Fibroblast of mammary gland (primary cell): ENCODE results near the gene ZSCAN29.
A peak's percentile ranks its signal among the peaks of the same experiment; 100 is the strongest.

Source experiments
- DNase-seq: peaks from one replicate; pipeline ENCODE4 v3.0.0-alpha.2; 2010; ENCODE audit warnings: low read depth
- H3K4me3 ChIP-seq: 2 replicates; pipeline ENCODE4 v1.5.1; 2011; ENCODE audit warnings: low read depth, mild to moderate bottlenecking, low read length, moderate library complexity; ENCODE audit not compliant: control insufficient read depth
- CTCF ChIP-seq: conservative IDR thresholded peaks from 2 replicates; pipeline ENCODE4 v1.5.1; 2011; ENCODE audit warnings: low read depth, low read length, inconsistent platforms; ENCODE audit not compliant: control insufficient read depth, insufficient read depth

Gene ZSCAN29

GRCh38 chr15:43370975-43371974, at the start of gene ZSCAN29, which contains the start of gene TUBGCP4:
Gene ZSCAN29 (minus strand): TSS chr15:43371043. CDS start chr15:43369913, 1,130 bp downstream.
Gene TUBGCP4 (plus strand): TSS chr15:43371101. CDS start chr15:43371355, 254 bp downstream.
- H3K4me3 ChIP-seq: peak within 1 kb of the TSS; percentile 87
- peak; percentile 65 for DNase-seq
- TF ChIP-seq CTCF: no peak

GRCh38 chr15:43420435-43420834, 49.6 kb upstream of the ZSCAN29 start:
- no peak for TF ChIP-seq CTCF
- DNase-seq: no peak
- H3K4me3 ChIP-seq: no peak overlapping the region

- H3K4me3 ChIP-seq: no peak overlapping the region
- TF ChIP-seq CTCF: no peak
- DNase-seq: no peak
Observed at GRCh38 chr15:43414196-43414595, 43.4 kb upstream of the ZSCAN29 start.

GRCh38 chr15:43412096-43412495, 41.3 kb upstream of the ZSCAN29 start:
- no peak for TF ChIP-seq CTCF
- H3K4me3 ChIP-seq: no peak overlapping the region
- DNase-seq: no peak

- DNase-seq: peak; percentile 10
- TF ChIP-seq CTCF: no peak
- H3K4me3 ChIP-seq: no peak overlapping the region
Observed at GRCh38 chr15:43410572-43411214, 39.9 kb upstream of the ZSCAN29 start.

GRCh38 chr15:43408789-43409188, 37.9 kb upstream of the ZSCAN29 start:
- no peak for DNase-seq
- H3K4me3 ChIP-seq: no peak overlapping the region
- no peak for TF ChIP-seq CTCF
